H9 (cell line): Measurements from ENCODE around the gene PGAM1. TPM values are rescaled to one million over a fixed set of nuclear protein-coding genes. Genes with fewer than 3 reads are reported as not detected.

Experiments
- DNase-seq: peaks from one replicate; pipeline ENCODE4 v3.0.0-alpha.2; 2017
- H2AFZ ChIP-seq: one replicate; pipeline ENCODE4 v1.6.1; 2013; ENCODE audit warnings: mild to moderate bottlenecking, low read length, control low read depth, moderate library complexity
- H2AK5ac ChIP-seq: 2 replicates; pipeline ENCODE4 v1.6.1; 2013; ENCODE audit warnings: low read length, control low read depth, mixed read lengths; ENCODE audit not compliant: insufficient read length
- H2BK120ac ChIP-seq: one replicate; pipeline ENCODE4 v1.6.1; 2013; ENCODE audit warnings: low read depth, mild to moderate bottlenecking, low read length, control low read depth, inconsistent platforms; ENCODE audit not compliant: poor library complexity, severe bottlenecking
- H2BK12ac ChIP-seq: 2 replicates; pipeline ENCODE4 v1.6.1; 2013; ENCODE audit warnings: low read length, control low read depth, mixed read lengths, low read depth; ENCODE audit not compliant: insufficient read length
- H2BK15ac ChIP-seq: 2 replicates; pipeline ENCODE4 v1.6.1; 2013; ENCODE audit warnings: low read depth, low read length, control low read depth
- H2BK20ac ChIP-seq: one replicate; pipeline ENCODE4 v1.6.1; 2013; ENCODE audit warnings: low read depth, mild to moderate bottlenecking, low read length, control low read depth, inconsistent platforms; ENCODE audit not compliant: poor library complexity, severe bottlenecking
- H2BK5ac ChIP-seq: 2 replicates; pipeline ENCODE4 v1.6.1; 2013; ENCODE audit warnings: low read length, control low read depth, mixed read lengths; ENCODE audit not compliant: insufficient read length
- H3K14ac ChIP-seq: 2 replicates; pipeline ENCODE4 v1.6.1; 2013; ENCODE audit warnings: low read length, control low read depth; ENCODE audit not compliant: insufficient read depth
- H3K18ac ChIP-seq: 2 replicates; pipeline ENCODE4 v1.6.1; 2013; ENCODE audit warnings: low read depth, mild to moderate bottlenecking, mixed read lengths, low read length, control low read depth; ENCODE audit not compliant: insufficient read length
- H3K23ac ChIP-seq: 2 replicates; pipeline ENCODE4 v1.6.1; 2013; ENCODE audit warnings: low read length, control low read depth, mixed read lengths, low read depth; ENCODE audit not compliant: insufficient read length
- H3K23me2 ChIP-seq: 2 replicates; pipeline ENCODE4 v1.6.1; 2013; ENCODE audit warnings: low read depth, mild to moderate bottlenecking, mixed read lengths, low read length, control low read depth; ENCODE audit not compliant: insufficient read length, poor library complexity, severe bottlenecking
- H3K27ac ChIP-seq: 2 replicates; pipeline ENCODE4 v1.5.1; 2013; ENCODE audit warnings: low read length, control low read depth, mixed read lengths, low read depth; ENCODE audit not compliant: insufficient read length
- H3K27me3 ChIP-seq: 2 replicates; pipeline ENCODE4 v1.6.1; 2013; ENCODE audit warnings: low read length, control low read depth, inconsistent platforms; ENCODE audit not compliant: insufficient read depth
- H3K4ac ChIP-seq: 2 replicates; pipeline ENCODE4 v1.6.1; 2013; ENCODE audit warnings: low read depth, mild to moderate bottlenecking, control low read depth, inconsistent platforms, low read length, moderate library complexity
- H3K4me1 ChIP-seq: 2 replicates; pipeline ENCODE4 v1.6.1; 2013; ENCODE audit warnings: low read length, control low read depth, inconsistent platforms; ENCODE audit not compliant: insufficient read depth
- H3K4me2 ChIP-seq: 2 replicates; pipeline ENCODE4 v1.6.1; 2013; ENCODE audit warnings: low read length, control low read depth, mixed read lengths; ENCODE audit not compliant: insufficient read length, insufficient read depth
- H3K56ac ChIP-seq: 2 replicates; pipeline ENCODE4 v1.6.1; 2013; ENCODE audit warnings: low read depth, mild to moderate bottlenecking, mixed read lengths, low read length, control low read depth; ENCODE audit not compliant: insufficient read length
- H3K79me1 ChIP-seq: 2 replicates; pipeline ENCODE4 v1.6.1; 2013; ENCODE audit warnings: low read depth, mild to moderate bottlenecking, moderate library complexity, low read length, control low read depth, inconsistent platforms; ENCODE audit not compliant: insufficient read depth, poor library complexity, severe bottlenecking
- H3K79me2 ChIP-seq: 2 replicates; pipeline ENCODE4 v1.6.1; 2013; ENCODE audit warnings: low read length, control low read depth, inconsistent platforms; ENCODE audit not compliant: insufficient read depth
- H3K9ac ChIP-seq: 2 replicates; pipeline ENCODE4 v1.6.1; 2013; ENCODE audit warnings: low read length, control low read depth, mixed read lengths; ENCODE audit not compliant: insufficient read length; ENCODE audit errors: extremely low read depth
- H3K9me3 ChIP-seq: one replicate; pipeline ENCODE4 v1.6.1; 2013; ENCODE audit warnings: low read depth, low read length, inconsistent platforms; ENCODE audit not compliant: control insufficient read depth
- H3T11ph ChIP-seq: one replicate; pipeline ENCODE4 v1.6.1; 2013; ENCODE audit warnings: mild to moderate bottlenecking, low read length, control low read depth, inconsistent platforms
- H4K20me1 ChIP-seq: one replicate; pipeline ENCODE4 v1.6.1; 2013; ENCODE audit not compliant: control insufficient read depth, insufficient read length, insufficient read depth
- H4K5ac ChIP-seq: 2 replicates; pipeline ENCODE4 v1.6.1; 2013; ENCODE audit warnings: low read depth, mild to moderate bottlenecking, mixed read lengths, low read length, control low read depth; ENCODE audit not compliant: insufficient read length
- H4K8ac ChIP-seq: replicated peaks from 2 replicates; pipeline ENCODE4 v1.6.1; 2013; ENCODE audit warnings: low read length, control low read depth, mixed read lengths, low read depth; ENCODE audit not compliant: insufficient read length
- H4K91ac ChIP-seq: 2 replicates; pipeline ENCODE4 v1.6.1; 2013; ENCODE audit warnings: low read depth, mild to moderate bottlenecking, moderate library complexity, mixed read lengths, low read length, control low read depth; ENCODE audit not compliant: insufficient read length
- H3K27ac Mint-ChIP-seq, 3 experiments: 2 replicates in 2 of 3; 3 replicates in 1 of 3; pipeline ENCODE4 v1.8.0; 2020 to 2021; ENCODE audit warnings: mixed read lengths in 3 of 3, mild to moderate bottlenecking in 1 of 3, moderate library complexity in 1 of 3
- H3K27me3 Mint-ChIP-seq: 2 replicates; pipeline ENCODE4 v1.8.0; 2021; ENCODE audit warnings: low read depth, mild to moderate bottlenecking, moderate library complexity, mixed read lengths
- H3K36me3 Mint-ChIP-seq, 3 experiments: 2 replicates in 2 of 3; 3 replicates in 1 of 3; pipeline ENCODE4 v1.8.0; 2020 to 2021; ENCODE audit warnings: low read depth in 3 of 3, mixed read lengths in 3 of 3; ENCODE audit not compliant: insufficient read depth in 1 of 3
- H3K4me1 Mint-ChIP-seq, 2 experiments: 2 replicates each; pipeline ENCODE4 v1.8.0; 2020; ENCODE audit warnings: mixed read lengths in 2 of 2
- H3K4me3 Mint-ChIP-seq, 2 experiments: 2 replicates in 1 of 2; 3 replicates in 1 of 2; pipeline ENCODE4 v1.8.0; 2020 to 2021; ENCODE audit warnings: mild to moderate bottlenecking in 2 of 2, mixed read lengths in 2 of 2, moderate library complexity in 1 of 2
- H3K9me3 Mint-ChIP-seq, 2 experiments: 2 replicates in 1 of 2; 3 replicates in 1 of 2; pipeline ENCODE4 v1.8.0; 2020; ENCODE audit warnings: mild to moderate bottlenecking in 2 of 2, mixed read lengths in 2 of 2, moderate library complexity in 1 of 2
- WGBS: extraction: QIAGEN DNeasy Blood & Tissue Kit; methylation state at CpG from one replicate; pipeline ENCODE4 v1.1.7; 2013; ENCODE audit warnings: missing lambda C conversion rate, low lambda C conversion rate, mixed read lengths; ENCODE audit not compliant: insufficient read length; ENCODE audit errors: extremely low coverage; 5-methylcytosine and 5-hydroxymethylcytosine counted together
- total RNA-seq: library from RNA; stranded (reverse); gene quantifications from 2 replicates; pipeline ENCODE4 v1.2.1, GENCODE V29; 2021
- TF ChIP-seq, protein P1 (sequence below): fragments of 200-600 bp; sonication (generic); conservative IDR thresholded peaks from 3 replicates; pipeline ENCODE4 v1.8.0; 2021; ENCODE audit warnings: antibody characterized with exemption, mild to moderate bottlenecking

The PGAM1 gene
- total RNA-seq, 1 experiment from 2014 or later, result 932 TPM

DNA sequence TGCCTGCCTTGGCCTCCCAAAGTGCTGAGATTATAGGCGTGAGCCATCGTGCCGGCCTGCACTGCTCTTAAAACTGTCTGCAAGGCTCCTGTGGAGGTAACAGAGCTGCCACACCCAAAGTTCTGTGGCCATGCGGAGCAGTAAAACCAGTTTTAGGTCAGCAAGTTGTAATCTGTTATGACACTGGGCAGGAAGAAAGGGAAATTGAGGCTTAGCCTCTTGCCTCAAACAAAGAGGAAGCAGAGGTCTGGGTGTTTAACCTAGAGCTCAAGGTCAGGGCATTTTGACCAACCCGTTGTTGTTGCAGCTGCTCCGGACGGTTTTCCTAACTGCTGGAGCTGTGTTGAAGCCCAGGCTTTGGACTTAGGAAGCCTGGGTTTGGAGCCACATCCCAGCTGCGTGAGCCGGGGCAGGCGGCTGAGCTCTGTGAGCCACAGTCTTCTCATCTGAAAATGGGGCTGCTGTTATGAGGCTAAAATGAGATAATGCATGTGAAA lies 17.4 kb upstream of the PGAM1 start:
- Histone ChIP-seq H3K4me2 (no peak overlapping the region), H4K91ac (no peak overlapping the region), H2BK120ac (no peak overlapping the region), H3T11ph (no peak overlapping the region), H4K5ac (no peak overlapping the region), H3K4me1 (no peaks in the 10 kb centered on the region), H3K23ac (no peak overlapping the region), H3K56ac (no peak overlapping the region), H3K9me3 (no peaks in the 10 kb centered on the region), H2BK20ac (no peak overlapping the region), H2AK5ac (no peak overlapping the region), H3K14ac (no peak overlapping the region), H2BK15ac (no peak overlapping the region), H3K27ac (no peak overlapping the region), H3K23me2 (peaks cover 3% of the 10 kb centered on the region), H3K79me2 (no peaks in the 10 kb centered on the region), H3K18ac (no peak overlapping the region), H2AFZ (no peak overlapping the region), H3K9ac (no peak overlapping the region), H3K79me1 (no peaks in the 10 kb centered on the region), H4K20me1 (no peaks in the 10 kb centered on the region), H4K8ac (no peak overlapping the region), H2BK12ac (no peak overlapping the region), H3K27me3 (no peaks in the 10 kb centered on the region), H3K4ac (no peak overlapping the region), H2BK5ac (no peak overlapping the region)
- H3K36me3 Mint-ChIP-seq, result no peaks in the 10 kb centered on the region
- no CpG with 5 or more reads among the region's 10 CpGs for WGBS
- H3K27ac Mint-ChIP-seq, result no peak overlapping the region
- TF ChIP-seq, protein P1, sequence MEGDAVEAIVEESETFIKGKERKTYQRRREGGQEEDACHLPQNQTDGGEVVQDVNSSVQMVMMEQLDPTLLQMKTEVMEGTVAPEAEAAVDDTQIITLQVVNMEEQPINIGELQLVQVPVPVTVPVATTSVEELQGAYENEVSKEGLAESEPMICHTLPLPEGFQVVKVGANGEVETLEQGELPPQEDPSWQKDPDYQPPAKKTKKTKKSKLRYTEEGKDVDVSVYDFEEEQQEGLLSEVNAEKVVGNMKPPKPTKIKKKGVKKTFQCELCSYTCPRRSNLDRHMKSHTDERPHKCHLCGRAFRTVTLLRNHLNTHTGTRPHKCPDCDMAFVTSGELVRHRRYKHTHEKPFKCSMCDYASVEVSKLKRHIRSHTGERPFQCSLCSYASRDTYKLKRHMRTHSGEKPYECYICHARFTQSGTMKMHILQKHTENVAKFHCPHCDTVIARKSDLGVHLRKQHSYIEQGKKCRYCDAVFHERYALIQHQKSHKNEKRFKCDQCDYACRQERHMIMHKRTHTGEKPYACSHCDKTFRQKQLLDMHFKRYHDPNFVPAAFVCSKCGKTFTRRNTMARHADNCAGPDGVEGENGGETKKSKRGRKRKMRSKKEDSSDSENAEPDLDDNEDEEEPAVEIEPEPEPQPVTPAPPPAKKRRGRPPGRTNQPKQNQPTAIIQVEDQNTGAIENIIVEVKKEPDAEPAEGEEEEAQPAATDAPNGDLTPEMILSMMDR, result no peak
- no peak for DNase-seq
- peaks cover 0 to under 1% of the 10 kb centered on the region in 2 experiments; a peak in 2 of 4 replicates for H3K4me1 Mint-ChIP-seq
- no peaks in the 10 kb centered on the region for H3K9me3 Mint-ChIP-seq
- H3K27me3 Mint-ChIP-seq, result no peaks in the 10 kb centered on the region
- no peak overlapping the region for H3K4me3 Mint-ChIP-seq
